ENCODE data around the gene MMP10.
"Not testable (repeated sequence)": the region's sequence is repeated elsewhere in the genome, so short reads cannot be mapped to it uniquely, and the experiment has no call there.

The MMP10 gene

GRCh38 chr11:102783016-102783415 lies 2.6 kb upstream of the MMP10 start:
- no peak for DNase-seq

DNA sequence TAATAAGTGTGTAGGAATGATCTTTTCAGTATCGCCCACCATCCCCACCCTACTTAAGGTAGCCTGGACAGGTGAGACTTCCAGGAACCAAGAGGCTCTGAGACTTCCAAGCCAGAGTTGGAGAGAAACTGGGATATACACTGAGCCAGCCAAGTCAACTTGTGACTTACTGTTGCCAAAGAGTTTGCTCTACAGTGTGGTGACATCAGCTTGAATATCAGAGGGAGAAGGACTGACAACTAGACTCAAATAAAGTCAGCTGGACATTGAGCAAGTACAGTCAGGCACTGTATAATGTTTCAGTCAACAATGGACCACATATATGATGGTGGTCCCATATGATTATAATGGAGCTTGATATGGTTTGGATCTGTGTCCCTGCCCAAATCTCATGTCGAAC lies 1.2 kb upstream of the MMP10 start:
- no peak for DNase-seq

- DNase-seq, result no peak
These were observed 4.0 kb downstream of the MMP10 start for GRCh38 chr11:102776454-102776853.

- DNase-seq, result no peak
These were observed 7.0 kb downstream of the MMP10 start for GRCh38 chr11:102773386-102773785.

DNA sequence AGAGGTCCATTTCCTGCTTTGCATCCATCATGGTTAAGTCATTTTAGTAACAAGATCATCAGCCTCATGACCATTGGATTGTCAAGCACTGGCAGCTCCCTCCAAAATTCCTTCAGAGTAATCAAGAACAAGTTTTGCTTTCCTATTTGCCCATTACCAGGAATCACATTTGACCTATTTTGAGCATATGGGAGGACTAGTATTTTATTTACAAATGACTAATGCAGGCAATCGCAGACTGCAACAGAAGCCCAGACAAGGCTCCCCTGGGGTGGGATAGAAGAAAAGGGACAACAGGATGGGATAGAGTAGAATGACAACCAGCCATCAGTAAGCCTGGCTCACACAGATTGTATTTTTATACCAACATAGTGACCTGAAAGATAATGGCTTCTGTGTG lies 9.1 kb downstream of the MMP10 start:
- no peak for DNase-seq

DNA sequence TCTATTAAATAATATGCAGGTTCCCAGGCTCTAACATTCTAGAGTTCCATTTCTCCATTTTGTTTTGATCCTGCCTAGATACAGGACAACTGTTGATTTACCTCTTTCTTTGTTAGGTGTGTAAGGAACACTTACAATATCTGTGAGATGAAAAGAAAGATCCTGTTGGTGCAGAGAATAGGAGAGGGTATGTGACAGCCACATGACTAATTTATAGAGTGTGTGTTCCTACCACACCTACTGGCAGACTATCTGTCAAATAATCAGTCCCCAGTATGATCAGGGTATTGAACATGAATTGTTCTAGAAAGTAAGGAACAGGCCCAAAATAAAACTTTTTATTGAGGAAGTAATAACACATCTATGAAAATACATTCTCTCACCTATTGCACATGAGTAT lies 10.2 kb downstream of the MMP10 start:
- no peak for DNase-seq

- DNase-seq, result no peak
These were observed 12.6 kb downstream of the MMP10 start for GRCh38 chr11:102767800-102768199.

GRCh38 chr11:102763440-102763839 lies 17.0 kb downstream of the MMP10 start:
- DNase-seq, result no peak

DNA sequence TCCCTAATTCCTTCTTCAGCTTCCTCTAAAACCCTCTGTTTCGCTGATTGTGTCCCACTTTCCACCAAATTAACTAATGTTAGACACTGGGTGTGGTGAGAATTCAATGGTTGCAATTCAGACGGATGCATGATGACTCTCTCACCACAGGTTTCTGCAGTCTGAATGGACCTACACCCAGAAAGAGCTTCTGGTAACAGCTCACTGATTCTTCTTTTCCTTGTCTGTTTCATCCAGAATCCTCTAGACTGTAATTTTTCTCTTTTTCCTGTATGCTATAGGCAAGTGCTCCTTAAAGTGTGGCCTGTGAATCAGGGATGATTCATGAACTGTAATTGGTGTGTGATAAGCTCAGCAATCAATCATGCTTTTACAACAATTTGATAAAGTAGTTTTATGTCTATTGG lies 18.1 kb downstream of the MMP10 start:
- DNase-seq, result no peak

GRCh38 chr11:102761646-102762238 lies 18.7 kb downstream of the MMP10 start:
- DNase-seq, result no peak

DNA sequence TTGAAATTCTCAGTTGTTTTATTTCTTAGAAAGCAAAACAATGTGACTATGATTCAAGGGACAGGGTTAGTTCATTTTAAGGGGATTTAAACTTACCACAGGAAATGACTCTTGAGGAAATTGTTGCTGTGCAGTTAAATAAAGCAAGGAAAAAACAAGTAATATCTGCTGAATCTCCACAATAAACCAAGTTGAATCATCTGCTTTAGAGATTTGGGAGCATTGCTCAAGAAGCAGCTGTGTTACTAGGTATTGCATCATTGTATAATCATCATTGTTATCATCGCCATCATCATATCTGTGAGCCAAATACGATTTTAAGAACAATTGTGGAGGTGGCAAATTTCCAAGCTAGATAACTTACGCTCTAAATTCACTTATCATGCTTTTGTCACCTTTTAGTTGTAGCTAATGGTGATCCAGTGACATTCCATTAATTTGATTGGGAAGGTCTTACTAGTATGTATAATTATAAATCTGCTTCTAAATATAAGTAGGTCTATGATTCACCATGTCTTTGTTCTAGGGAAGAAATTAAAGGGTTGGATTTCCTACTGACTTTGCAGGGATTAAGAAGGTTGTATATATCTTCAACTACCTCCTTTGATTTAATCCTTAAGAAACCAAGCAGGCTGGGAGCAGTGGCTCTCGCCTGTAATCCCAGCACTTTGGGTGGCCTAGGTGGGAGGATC lies 19.9 kb downstream of the MMP10 start:
- no peak for DNase-seq

DNA sequence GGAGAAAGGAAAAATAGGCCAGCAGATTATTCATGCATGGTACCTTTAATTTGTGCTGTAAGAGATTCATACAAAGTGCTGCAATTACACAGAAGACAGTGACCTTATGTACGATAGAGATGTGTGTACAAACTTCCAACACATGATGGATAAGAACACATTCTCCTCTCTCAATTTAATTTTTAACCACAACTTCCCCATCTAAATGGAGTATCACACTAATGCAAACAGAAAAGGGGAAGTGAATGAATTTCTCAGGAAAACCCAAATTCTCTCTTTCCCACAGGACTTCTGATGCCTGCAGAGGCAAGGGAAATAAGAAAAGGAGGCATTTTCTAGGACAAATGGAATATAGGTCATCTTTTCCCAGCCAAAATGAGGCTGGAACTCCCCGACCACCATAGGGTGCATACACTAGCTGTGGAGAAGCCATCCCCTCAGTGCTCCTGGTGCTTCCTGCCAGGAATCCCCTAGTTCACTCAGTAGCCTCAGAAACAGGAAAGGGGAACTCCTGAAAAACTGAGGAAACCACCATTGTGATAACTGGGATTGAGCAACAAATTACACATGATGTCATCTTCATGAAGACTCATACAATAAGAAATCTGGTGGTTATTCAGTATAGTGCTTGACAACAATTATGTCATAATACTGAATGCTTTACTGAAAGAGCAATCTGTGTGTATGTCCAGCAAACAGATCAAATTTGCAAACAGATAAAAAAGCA lies 22.4 kb downstream of the MMP10 start:
- DNase-seq, result no peak

DNA sequence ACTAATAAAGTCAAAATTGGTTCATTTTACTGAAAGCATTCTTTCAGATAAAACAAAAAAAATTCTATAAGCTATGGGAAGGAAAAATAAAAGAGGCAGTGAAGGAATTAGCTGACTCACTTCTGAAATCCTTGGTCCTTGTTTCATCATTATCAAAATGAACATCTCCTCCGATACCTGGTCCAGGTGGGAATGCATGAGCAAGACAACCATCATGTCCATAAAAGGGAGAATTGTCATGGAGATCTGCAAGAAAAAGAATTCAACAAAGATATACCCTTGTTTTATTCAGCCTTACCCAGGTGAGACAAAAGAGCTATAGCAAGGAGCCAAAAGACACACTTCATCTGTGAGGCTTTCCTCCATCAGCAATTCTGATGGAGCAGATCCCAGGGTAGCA lies 27.2 kb downstream of the MMP10 start:
- no peak for DNase-seq

- no peak for DNase-seq
These were observed 28.8 kb downstream of the MMP10 start for GRCh38 chr11:102751673-102752072.

DNA sequence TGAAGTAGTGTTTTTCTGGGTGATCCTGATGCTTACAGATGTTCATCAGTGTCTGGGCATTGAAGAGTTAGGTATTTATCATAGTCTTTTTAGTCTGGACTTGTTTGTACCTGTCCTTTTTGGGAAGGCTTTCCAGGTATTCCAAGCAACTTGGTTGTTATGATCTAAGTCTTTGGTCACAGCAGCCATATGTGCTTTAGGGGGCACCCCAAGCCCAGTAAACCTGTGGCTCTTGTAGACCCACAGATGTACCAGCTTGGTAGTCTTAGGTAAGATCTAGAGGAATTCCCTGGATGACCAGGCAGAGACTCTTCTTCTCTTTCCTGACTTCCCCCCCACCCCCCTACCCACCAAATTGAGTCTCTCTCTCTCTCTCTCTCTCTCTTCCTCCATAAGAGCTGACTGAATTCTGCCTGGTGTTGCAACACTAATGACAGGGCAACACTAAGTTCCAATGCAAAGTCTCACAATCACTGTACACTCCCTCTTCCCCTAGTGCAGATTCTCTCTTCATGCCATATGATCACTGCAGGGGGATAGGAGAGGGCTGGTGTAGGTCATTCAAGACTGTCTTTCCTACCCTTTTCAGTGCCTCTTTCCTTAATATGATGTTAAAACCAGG lies 31.2 kb downstream of the MMP10 start:
- DNase-seq, result no peak

DNA sequence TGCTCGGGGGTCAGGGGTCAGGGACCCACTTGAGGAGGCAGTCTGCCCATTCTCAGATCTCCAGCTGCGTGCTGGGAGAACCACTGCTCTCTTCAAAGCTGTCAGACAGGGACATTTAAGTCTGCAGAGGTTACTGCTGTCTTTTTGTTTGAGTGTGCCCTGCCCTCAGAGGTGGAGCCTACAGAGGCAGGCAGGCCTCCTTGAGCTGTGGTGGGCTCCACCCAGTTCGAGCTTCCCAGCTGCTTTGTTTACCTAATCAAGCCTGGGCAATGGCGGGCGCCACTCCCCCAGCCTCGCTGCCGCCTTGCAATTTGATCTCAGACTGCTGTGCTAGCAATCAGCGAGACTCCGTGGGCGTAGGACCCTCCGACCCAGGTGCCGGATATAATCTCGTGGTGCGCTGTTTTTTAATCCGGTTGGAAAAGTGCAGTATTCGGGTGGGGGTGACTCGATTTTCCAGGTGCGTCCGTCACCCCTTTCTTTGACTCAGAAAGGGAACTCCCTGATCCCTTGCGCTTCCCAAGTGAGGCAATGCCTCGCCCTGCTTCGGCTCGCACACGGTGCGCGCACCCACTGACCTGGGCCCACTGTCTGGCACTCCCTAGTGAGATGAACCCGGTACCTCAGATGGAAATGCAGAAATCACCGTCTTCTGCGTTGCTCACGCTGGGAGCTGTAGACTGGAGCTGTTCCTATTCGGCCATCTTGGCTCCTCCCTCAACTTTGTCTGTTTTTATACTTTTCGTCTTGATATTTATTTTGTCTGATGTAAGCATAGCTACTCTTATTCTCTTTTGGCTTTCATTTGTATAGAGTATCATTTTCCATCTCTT lies 33.5 kb downstream of the MMP10 start:
- not testable (repeated sequence) for DNase-seq

GRCh38 chr11:102734650-102735049 lies 45.8 kb downstream of the MMP10 start:
- DNase-seq, result no peak

- no peak for DNase-seq
These were observed 47.1 kb downstream of the MMP10 start for GRCh38 chr11:102733232-102733875.

DNA sequence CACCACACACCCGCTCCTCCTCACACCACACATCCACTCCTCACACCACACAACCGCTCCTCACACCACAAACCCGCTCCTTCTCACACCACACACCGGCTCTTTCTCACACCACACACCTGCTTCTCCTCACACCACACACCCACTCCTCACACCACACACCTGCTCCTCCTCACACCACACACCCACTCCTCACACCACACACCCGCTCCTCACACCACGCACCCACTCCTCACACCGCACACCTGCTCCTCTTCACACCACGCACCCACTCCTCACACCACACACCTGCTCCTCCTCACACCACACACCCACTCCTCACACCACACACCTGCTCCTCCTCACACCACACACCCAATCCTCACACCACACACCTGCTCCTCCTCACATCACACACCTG lies 49.5 kb downstream of the MMP10 start:
- not testable (repeated sequence) for DNase-seq

DNA sequence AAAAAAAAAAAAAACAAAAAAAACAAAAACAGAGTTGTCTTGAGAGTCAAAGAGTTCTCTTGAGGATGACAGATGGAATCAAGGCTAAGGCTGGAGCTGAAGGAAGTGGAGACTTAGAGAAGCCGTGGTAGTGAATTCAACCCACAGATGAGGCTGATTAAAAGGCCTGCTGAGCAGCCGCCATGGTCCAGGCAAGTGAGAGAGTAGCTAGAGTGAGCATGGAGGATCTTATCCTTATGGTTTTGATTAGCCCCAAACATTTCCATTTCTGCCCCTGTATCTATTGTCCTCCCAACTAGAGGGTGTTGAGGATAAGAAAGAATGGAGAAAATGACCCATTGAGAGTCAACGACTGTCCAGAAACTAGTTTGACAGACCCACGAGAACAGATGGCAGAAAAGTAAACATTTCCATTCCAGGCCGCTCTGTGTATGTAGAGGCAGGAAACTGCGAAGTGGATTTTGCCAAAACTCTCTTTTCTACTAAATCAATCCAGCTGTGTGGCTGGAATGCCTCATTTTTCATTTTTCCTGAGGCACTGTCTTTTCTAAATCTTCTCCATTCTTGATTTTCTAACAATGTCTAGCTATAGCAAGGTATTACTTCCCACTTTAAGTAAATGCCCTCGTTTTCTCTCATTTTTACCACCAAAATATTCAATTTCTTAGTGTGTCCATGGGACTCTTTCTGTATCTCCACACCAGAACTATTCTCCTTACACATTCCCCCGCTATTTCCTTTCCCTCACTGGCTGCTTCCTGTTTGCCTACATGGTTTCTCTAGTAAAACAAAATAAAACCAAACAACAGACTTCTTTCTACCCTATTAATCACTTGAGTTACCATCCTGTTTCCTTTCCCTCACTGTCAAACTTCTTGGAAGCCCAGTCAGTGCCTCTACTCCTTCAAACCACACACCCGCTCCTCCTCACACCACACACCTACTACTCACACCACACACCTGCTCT lies 50.3 kb downstream of the MMP10 start:
- DNase-seq, result no peak

DNA sequence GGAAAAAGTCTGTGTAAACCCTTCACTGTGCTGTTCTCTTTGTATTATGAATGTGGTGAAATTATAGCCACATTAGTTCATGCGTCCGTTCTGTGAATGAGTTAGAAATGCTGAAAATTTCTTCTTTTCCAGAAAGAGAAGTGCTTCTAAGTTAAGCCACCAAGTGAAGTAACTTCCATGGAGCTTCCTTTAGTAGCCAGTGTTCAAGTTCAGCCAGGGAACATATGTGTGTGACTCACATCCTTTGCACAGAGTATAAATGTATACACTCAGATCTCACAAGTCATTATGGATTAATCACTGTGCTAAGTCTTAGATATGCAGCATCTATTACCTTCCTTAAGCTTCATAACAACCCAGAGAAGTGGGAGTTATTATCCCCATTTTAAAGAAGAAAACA lies 52.5 kb downstream of the MMP10 start:
- no peak for DNase-seq

Data from retina (tissue), 1 donor.